ENCODE measurements around the gene EXOC8. TPM values are rescaled to one million over a fixed set of nuclear protein-coding genes. Genes with fewer than 3 reads are reported as not detected.

Gene EXOC8
- total RNA-seq, 3 donors from 2014 or later (not counting 1 experiment from before 2014, with no cell fraction given) = 29.0 to 37.1 (median 34.7) TPM

- H3K27me3 Mint-ChIP-seq (ENCODE audit: low read depth in 2 of 2) = no peaks in the 10 kb centered on the region
- no peaks in the 10 kb centered on the region for H3K27me3 ChIP-seq (ENCODE audit: control insufficient read depth, insufficient read depth, low read length)
- peak overlapping the region; percentile 100 for H3K4me3 Mint-ChIP-seq
- H3K36me3 Mint-ChIP-seq = peaks cover 8% of the 10 kb centered on the region
- H3K36me3 ChIP-seq (ENCODE audit: control insufficient read depth, insufficient read depth, low read length) = peaks cover 10% of the 10 kb centered on the region
- no peak for TF ChIP-seq CTCF (IDR thresholded peaks at IDR 0.05)
- no peaks in the 10 kb centered on the region for H3K9me3 Mint-ChIP-seq
- DNase-seq (no peak), ATAC-seq (peak in 1 of 3 donors; percentile 8)
- H3K4me3 ChIP-seq (ENCODE audit: low read length) = peak overlapping the region; percentile 95
- H3K27ac Mint-ChIP-seq = peak overlapping the region; percentile 99 to 100
- peak overlapping the region; percentile 97 for H3K27ac ChIP-seq (ENCODE audit: low read length)
- intact Hi-C loops (cut with micrococcal nuclease) = loop anchor here (5.0 kb wide), 1 partner anchor 360 kb away; the partner anchor contains the start of genes ARV1 and TTC13
- WGBS (ENCODE audit: insufficient coverage) = 3% methylated on average over 32 of the region's 32 CpGs
- H3K4me1 Mint-ChIP-seq = peaks cover 53 to 64% of the 10 kb centered on the region in 2 donors
- no peaks in the 10 kb centered on the region for H3K9me3 ChIP-seq (ENCODE audit: control insufficient read depth, insufficient read depth, low read length)
- peaks cover 39% of the 10 kb centered on the region for H3K4me1 ChIP-seq (ENCODE audit: control insufficient read depth, insufficient read depth, low read length)
Observed at GRCh38 chr1:231337043-231337471, 595 bp downstream of the EXOC8 start.

- Histone ChIP-seq H3K27me3 (ENCODE audit: control insufficient read depth, insufficient read depth, low read length) (no peaks in the 10 kb centered on the region), H3K9me3 (ENCODE audit: control insufficient read depth, insufficient read depth, low read length) (no peaks in the 10 kb centered on the region), H3K36me3 (ENCODE audit: control insufficient read depth, insufficient read depth, low read length) (peaks cover 12% of the 10 kb centered on the region), H3K27ac (ENCODE audit: low read length) (no peak overlapping the region), H3K4me1 (ENCODE audit: control insufficient read depth, insufficient read depth, low read length) (peaks cover 39% of the 10 kb centered on the region), H3K4me3 (ENCODE audit: low read length) (peak overlapping the region; percentile 95)
- Mint-ChIP-seq H3K4me1 (peaks cover 64 to 71% of the 10 kb centered on the region in 2 donors), H3K27me3 (ENCODE audit: low read depth in 2 of 2) (no peaks in the 10 kb centered on the region), H3K36me3 (peaks cover 6% of the 10 kb centered on the region), H3K4me3 (peak overlapping the region; percentile 100), H3K27ac (peak overlapping the region; percentile 99 to 100), H3K9me3 (no peaks in the 10 kb centered on the region)
- no peak for ATAC-seq
- intact Hi-C loops (cut with micrococcal nuclease) = loop anchor here (5.0 kb wide), 1 partner anchor 359 kb away; the partner anchor contains the start of genes ARV1 and TTC13
- DNase-seq = peak in 1 of 2 donors; percentile 6
- no peak for TF ChIP-seq CTCF (IDR thresholded peaks at IDR 0.05)
- WGBS (ENCODE audit: insufficient coverage) = 87% methylated on average over 21 of the region's 21 CpGs
Observed at GRCh38 chr1:231335663-231336602, 1.7 kb downstream of the EXOC8 start.

DNA sequence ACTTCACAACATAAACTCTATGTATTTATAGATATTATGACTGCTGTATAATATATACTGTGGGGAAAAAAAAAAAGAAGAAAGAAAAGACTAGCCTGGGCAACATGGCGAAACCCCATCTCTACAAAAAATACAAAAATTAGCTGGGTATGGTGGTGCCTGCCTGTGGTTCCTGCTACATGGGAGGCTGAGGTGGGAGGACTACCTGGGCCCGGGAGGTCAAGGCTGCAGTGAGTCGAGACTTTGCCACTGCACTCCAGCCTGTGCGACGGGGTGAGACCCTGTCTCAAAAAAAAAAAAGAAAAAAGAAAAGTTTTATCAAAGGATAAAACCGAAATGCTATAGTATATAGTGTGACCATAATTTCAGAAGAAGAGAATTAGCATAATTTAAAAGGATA lies 2.7 kb downstream of the EXOC8 start:
- Histone ChIP-seq H3K36me3 (ENCODE audit: control insufficient read depth, insufficient read depth, low read length) (peaks cover 12% of the 10 kb centered on the region), H3K27ac (ENCODE audit: low read length) (no peak overlapping the region), H3K9me3 (ENCODE audit: control insufficient read depth, insufficient read depth, low read length) (no peaks in the 10 kb centered on the region), H3K27me3 (ENCODE audit: control insufficient read depth, insufficient read depth, low read length) (no peaks in the 10 kb centered on the region), H3K4me3 (ENCODE audit: low read length) (no peak overlapping the region), H3K4me1 (ENCODE audit: control insufficient read depth, insufficient read depth, low read length) (peaks cover 39% of the 10 kb centered on the region)
- no peaks in the 10 kb centered on the region for H3K9me3 Mint-ChIP-seq
- H3K36me3 Mint-ChIP-seq = no peaks in the 10 kb centered on the region
- H3K4me3 Mint-ChIP-seq = peak overlapping the region; percentile 69
- WGBS (ENCODE audit: insufficient coverage) = 100% methylated on average over 5 of the region's 6 CpGs
- TF ChIP-seq CTCF (IDR thresholded peaks at IDR 0.05) = no peak
- no peaks in the 10 kb centered on the region for H3K27me3 Mint-ChIP-seq (ENCODE audit: low read depth in 2 of 2)
- H3K4me1 Mint-ChIP-seq = peaks cover 58 to 71% of the 10 kb centered on the region in 2 donors
- intact Hi-C loops (cut with micrococcal nuclease) = loop anchor here (5.0 kb wide), 1 partner anchor 358 kb away; the partner anchor contains the start of genes ARV1 and TTC13
- DNase-seq (no peak), ATAC-seq (no peak)
- H3K27ac Mint-ChIP-seq = peak overlapping the region in 1 of 2 donors; percentile 48

All from natural killer cell (primary cell).